ENCODE results near the gene ID3. TPM values are rescaled to one million over a fixed set of nuclear protein-coding genes. Genes with fewer than 3 reads are reported as not detected.

The ID3 gene
- total RNA-seq, 2 donors from 2014 or later: 145 to 357 TPM

- no peak for DNase-seq (ENCODE audit: low spot score)
- H3K27me3 ChIP-seq: no peaks in the 10 kb centered on the region
- peaks cover 0 to 10% of the 10 kb centered on the region in 2 donors for H3K4me1 ChIP-seq
- no peaks in the 10 kb centered on the region for H3K9me3 ChIP-seq
- TF ChIP-seq CTCF (IDR thresholded peaks at IDR 0.05): no peak
- H3K36me3 ChIP-seq: no peaks in the 10 kb centered on the region
- no peak overlapping the region for H3K27ac ChIP-seq
- H3K4me3 ChIP-seq: no peak overlapping the region
These were observed 39.8 kb upstream of the ID3 start for GRCh38 chr1:23599125-23599524.

GRCh38 chr1:23598424-23598823 is 39.1 kb upstream of the ID3 start:
- Histone ChIP-seq H3K36me3 (no peaks in the 10 kb centered on the region), H3K9me3 (no peaks in the 10 kb centered on the region), H3K4me1 (peaks cover 0 to 10% of the 10 kb centered on the region in 2 donors), H3K4me3 (no peak overlapping the region), H3K27me3 (no peaks in the 10 kb centered on the region), H3K27ac (no peak overlapping the region)
- DNase-seq (ENCODE audit: low spot score): no peak
- no peak for TF ChIP-seq CTCF (IDR thresholded peaks at IDR 0.05)

GRCh38 chr1:23597635-23598388 is 38.5 kb upstream of the ID3 start:
- no peak for DNase-seq (ENCODE audit: low spot score)
- H3K4me1 ChIP-seq: peaks cover 0 to 10% of the 10 kb centered on the region in 2 donors
- no peaks in the 10 kb centered on the region for H3K9me3 ChIP-seq
- no peak overlapping the region for H3K27ac ChIP-seq
- H3K4me3 ChIP-seq: no peak overlapping the region
- H3K27me3 ChIP-seq: no peaks in the 10 kb centered on the region
- no peaks in the 10 kb centered on the region for H3K36me3 ChIP-seq
- TF ChIP-seq CTCF (IDR thresholded peaks at IDR 0.05): no peak

- no peak for DNase-seq (ENCODE audit: low spot score)
- H3K4me3 ChIP-seq: no peak overlapping the region
- H3K27ac ChIP-seq: no peak overlapping the region
- no peaks in the 10 kb centered on the region for H3K36me3 ChIP-seq
- H3K27me3 ChIP-seq: no peaks in the 10 kb centered on the region
- no peaks in the 10 kb centered on the region for H3K9me3 ChIP-seq
- H3K4me1 ChIP-seq: peaks cover 0 to 16% of the 10 kb centered on the region in 2 donors
- no peak for TF ChIP-seq CTCF (IDR thresholded peaks at IDR 0.05)
These were observed 37.4 kb upstream of the ID3 start for GRCh38 chr1:23596382-23597358.

GRCh38 chr1:23594927-23595353 is 35.6 kb upstream of the ID3 start:
- no peak for TF ChIP-seq CTCF (IDR thresholded peaks at IDR 0.05)
- Histone ChIP-seq H3K27me3 (no peaks in the 10 kb centered on the region), H3K4me1 (peaks cover 0 to 21% of the 10 kb centered on the region in 2 donors), H3K36me3 (no peaks in the 10 kb centered on the region), H3K9me3 (no peaks in the 10 kb centered on the region), H3K27ac (no peak overlapping the region), H3K4me3 (no peak overlapping the region)
- no peak for DNase-seq (ENCODE audit: low spot score)

Data from right atrium auricular region (tissue), 2 donors.